GM19240 (cell line): ENCODE results near the gene CRYBG1.
"Not testable (repeated sequence)": the region's sequence is repeated elsewhere in the genome, so short reads cannot be mapped to it uniquely, and the experiment has no call there.

Experiments used
- DNase-seq: peaks from one replicate; pipeline ENCODE4 v3.0.0; 2011; ENCODE audit warnings: low spot score; ENCODE audit not compliant: insufficient read length

The CRYBG1 gene

DNA sequence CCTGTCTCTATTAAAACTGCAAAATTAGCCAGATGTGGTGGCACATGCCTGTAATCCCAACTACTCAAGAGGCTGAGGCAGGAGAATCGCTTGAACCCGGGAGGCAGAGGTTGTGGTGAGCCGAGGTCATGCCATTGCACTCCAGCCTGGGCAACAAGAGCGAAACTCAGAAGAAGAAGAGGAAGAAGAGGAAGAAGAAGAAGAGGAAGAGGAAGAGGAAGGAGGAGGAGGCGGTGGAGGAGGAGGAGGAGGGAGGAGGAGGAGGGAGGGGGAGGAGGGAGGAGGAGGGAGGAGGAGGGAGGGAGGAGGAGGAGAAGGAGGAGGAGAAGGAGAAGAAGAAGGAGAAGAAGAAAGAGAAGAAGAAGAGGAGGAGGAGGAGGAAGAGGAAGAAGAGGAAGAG lies 228.4 kb downstream of the CRYBG1 start:
- DNase-seq: not testable (repeated sequence)

- no peak for DNase-seq
Measured at GRCh38 chr6:106591111-106591825, 230.8 kb downstream of the CRYBG1 start.

DNA sequence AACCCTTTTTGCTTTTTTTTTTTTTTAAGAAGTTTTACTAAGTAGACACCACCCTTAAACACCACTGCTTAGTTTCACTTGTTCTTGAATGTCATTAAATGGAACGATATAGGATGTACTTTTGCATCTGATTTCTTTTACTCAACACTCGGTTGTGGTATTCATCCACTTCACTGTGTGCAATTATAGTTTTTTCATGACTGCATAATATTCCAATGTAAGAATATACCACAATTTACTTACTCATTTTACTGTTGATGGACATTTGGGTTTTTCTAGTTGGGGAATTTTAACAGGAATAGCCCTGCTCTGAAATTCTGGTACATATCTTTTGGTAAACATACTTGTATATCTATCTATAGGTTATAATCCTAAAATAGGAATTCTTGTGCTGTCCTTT lies 238.9 kb downstream of the CRYBG1 start:
- no peak for DNase-seq

DNA sequence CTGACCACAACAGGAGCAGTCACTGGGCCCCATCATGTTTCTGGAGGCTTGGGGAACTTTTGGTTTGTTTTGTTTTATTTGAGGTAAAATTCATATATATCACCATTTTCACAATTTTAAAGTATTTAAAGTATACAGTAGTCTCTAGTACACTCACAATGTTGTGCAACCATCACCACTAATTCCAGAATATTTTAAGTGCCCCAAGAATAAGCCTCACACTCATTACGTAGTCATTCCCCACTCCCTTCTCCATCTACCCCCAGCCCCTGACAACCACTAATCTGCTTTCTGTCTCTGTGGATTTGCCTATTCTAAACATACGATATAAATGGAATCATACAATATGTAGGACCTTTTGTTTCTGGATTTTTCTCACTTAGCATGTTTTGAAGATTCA lies 239.8 kb downstream of the CRYBG1 start:
- DNase-seq: no peak

- DNase-seq: no peak
Measured at GRCh38 chr6:106608080-106608668, 247.7 kb downstream of the CRYBG1 start.

DNA sequence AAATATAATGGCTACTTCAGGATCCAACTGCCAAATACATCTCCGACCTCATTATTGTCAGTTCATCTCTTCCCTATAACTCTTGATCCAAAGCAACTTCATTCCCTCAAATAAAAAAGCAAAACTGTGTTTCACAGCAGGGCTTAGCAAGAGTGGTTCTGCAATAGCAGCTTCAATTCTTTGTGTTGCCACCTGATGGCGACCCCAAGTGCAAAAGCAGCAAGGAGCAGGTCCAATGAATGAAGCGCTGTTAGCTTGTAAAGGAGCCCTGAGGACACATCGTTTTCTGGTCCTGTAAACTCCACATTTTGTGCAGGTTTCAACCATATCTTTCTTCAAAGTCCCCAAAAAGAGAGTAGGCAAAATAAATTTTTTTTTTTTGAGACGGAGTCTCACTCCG lies 249.2 kb downstream of the CRYBG1 start:
- no peak for DNase-seq

DNA sequence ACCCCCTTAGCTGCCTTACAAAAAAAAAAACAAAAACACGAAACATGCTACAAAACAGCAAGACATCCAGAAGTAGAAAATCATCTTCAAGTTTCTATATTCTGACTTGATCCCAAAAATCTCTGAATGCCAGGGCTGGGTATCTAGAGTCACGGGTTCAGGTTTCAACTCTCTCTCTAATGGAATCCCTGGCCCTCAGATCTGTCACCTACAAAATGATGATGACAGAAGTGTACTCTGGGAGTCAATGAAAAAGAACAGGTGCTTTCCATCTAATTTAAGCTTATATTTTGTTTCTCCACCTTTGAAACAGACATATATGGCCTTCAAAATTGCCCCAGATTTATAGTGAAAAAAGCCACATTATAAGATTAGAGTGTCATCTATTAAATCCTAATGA lies 250.5 kb downstream of the CRYBG1 start:
- no peak for DNase-seq

GRCh38 chr6:106612671-106613416 lies 252.3 kb downstream of the CRYBG1 start:
- DNase-seq: no peak

GRCh38 chr6:106613590-106613989 lies 253.1 kb downstream of the CRYBG1 start:
- DNase-seq: no peak

- DNase-seq: no peak
Measured at GRCh38 chr6:106614166-106614565, 253.6 kb downstream of the CRYBG1 start.

DNA sequence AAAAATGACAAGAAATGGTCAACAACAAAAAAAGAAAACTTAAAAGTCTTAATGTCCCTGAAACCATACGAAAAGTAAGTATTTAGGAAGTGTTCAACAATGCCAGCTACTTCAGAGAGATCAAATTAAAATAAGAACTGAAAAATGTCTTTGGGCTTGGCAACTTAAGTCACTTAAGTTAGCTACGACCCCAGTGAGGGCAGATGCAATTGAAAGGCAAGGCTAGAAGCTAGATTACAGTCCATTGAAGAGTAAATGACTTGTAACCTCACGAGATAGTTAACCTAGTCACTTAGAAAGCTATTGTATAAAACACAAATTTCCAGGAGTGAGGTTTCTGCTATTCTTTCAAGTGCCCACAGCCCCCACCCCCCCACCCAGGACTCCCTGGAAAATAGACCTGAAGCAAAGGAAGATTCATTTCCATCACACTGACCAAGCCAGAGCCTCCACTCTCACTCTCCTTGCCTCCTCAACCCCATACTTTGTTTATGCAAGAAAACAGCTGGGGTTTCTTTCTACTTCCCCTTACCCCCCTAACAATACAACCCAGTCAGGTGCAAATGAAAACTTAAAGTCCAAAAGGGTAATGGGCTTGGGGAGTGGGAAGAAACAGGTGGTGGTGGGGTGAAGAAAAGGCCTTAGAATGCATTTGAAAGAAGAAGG lies 254.2 kb downstream of the CRYBG1 start:
- no peak for DNase-seq

DNA sequence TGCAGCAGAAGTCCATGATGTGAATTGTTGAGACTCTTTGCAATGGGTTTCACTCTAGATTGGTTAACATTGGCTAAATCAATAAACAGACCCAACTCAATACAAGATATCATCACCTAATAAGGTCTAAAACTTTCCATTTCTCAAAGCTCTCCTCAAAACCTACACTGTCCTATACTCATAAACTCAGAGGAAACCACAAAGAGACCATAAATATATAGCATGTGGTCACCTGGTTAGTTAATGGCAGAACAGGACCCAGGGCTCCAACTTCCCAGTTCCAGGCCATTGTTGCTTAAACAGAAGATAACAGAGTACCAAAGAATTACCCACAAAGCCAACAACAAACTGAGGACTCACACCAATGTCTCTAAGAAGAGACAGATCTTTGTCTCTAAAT lies 256.8 kb downstream of the CRYBG1 start:
- DNase-seq: no peak

DNA sequence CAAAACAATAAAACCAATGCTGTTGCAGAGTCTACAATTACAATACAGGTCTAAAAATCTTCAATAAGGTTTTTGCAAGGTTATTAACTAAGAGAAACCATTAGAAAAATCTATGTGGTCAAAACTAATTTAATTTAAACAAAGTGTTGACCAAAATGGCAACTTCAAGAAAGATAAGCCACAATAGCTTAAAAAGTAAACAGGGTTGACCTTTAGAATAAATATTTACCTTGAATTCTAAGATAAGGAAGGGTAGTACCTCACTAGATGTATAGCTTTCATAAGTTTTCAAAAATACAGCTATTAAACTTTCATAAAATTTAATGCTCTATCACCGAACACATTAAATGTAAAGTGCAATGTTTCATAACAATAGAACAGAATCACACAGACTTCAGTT lies 257.3 kb downstream of the CRYBG1 start:
- no peak for DNase-seq

- DNase-seq: no peak
Measured at GRCh38 chr6:106618324-106618723, 257.8 kb downstream of the CRYBG1 start.

- DNase-seq: no peak
Measured at GRCh38 chr6:106619223-106619622, 258.7 kb downstream of the CRYBG1 start.

DNA sequence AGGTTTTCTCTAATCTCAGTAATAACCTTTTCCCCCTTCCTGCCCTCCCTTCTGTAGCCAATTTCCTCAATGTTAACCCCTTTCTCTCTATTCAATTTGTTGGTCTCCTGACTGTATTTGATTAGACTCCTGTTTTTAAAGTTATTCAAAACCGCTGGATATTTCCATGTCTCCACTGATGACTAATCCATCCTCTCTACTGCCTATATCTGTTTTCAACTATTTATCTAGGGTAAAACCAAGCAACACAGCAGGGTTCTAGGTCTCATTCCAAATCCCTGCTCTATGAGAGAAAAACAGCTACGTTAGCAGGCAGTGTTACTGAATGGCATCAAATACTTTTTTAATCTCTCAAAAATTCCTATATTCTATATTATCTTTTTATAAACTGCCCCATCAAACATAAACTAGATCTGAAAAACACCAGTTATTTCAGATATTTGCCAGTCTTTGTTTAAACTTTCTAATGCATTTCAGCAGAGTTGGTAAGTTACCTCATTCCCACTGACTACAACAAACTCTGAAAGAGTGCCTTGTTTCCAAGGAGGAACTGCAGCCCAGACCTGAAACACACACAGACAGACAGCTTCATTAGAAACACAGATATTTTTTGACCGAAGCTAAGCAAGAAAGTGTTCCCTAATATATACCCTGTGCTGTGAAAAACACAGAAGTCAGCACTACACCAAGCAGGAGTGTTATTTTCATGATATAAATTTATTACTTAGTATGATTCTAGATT lies 260.6 kb downstream of the CRYBG1 start:
- DNase-seq: no peak
